HepG2 (cell line): Measurements from ENCODE around the gene TTLL1. TPM values are rescaled to one million over a fixed set of nuclear protein-coding genes. Genes with fewer than 3 reads are reported as not detected.

Experiments used
- BCL6 ChIP-seq: IDR thresholded peaks from 2 replicates; pipeline ENCODE4 v1.6.1; 2016; ENCODE audit warnings: missing genetic modification reagents, missing compliant biosample characterization
- GABPB1 ChIP-seq: IDR thresholded peaks from 2 replicates; pipeline ENCODE4 v1.6.1; 2016; ENCODE audit warnings: mild to moderate bottlenecking, missing genetic modification reagents, moderate library complexity, missing compliant biosample characterization
- HOXA7 ChIP-seq: sonication (generic); formaldehyde crosslinking; IDR thresholded peaks from 2 replicates; pipeline ENCODE4 v1.8.1; 2022; ENCODE audit warnings: mild to moderate bottlenecking, missing genetic modification reagents, moderate library complexity
- MATR3 ChIP-seq: sonication (generic); formaldehyde crosslinking; IDR thresholded peaks from 2 replicates; pipeline ENCODE4 v1.4.0; 2020; ENCODE audit warnings: missing genetic modification reagents
- MYC ChIP-seq: sonication (generic); formaldehyde crosslinking; IDR thresholded peaks from 2 replicates; pipeline ENCODE4 v1.9.0; 2021; ENCODE audit warnings: missing genetic modification reagents, borderline replicate concordance
- PITX1 ChIP-seq: sonication (generic); formaldehyde crosslinking; IDR thresholded peaks from 2 replicates; pipeline ENCODE4 v1.5.1; 2020; ENCODE audit warnings: mild to moderate bottlenecking, missing genetic modification reagents
- PLRG1 ChIP-seq: fragments of 450-650 bp; conservative IDR thresholded peaks from 2 replicates; pipeline ENCODE4 v1.6.1; 2016
- REXO4 ChIP-seq: sonication (generic); formaldehyde crosslinking; IDR thresholded peaks from 2 replicates; pipeline ENCODE4 v1.8.0; 2022; ENCODE audit warnings: missing genetic modification reagents, mild to moderate bottlenecking, borderline replicate concordance
- RXRA ChIP-seq: sonication (generic); formaldehyde crosslinking; IDR thresholded peaks from 2 replicates; pipeline ENCODE4 v1.5.1; 2020; ENCODE audit warnings: missing genetic modification reagents
- TBX2 ChIP-seq: sonication (generic); formaldehyde crosslinking; IDR thresholded peaks from 2 replicates; pipeline ENCODE4 v1.5.0; 2020; ENCODE audit warnings: missing genetic modification reagents, mild to moderate bottlenecking, borderline replicate concordance
- TCF7 ChIP-seq: sonication (generic); IDR thresholded peaks from 2 replicates; pipeline ENCODE4 v1.6.1; 2016; ENCODE audit warnings: antibody characterized with exemption, low read depth
- XRCC5 ChIP-seq: fragments of 200-400 bp; formaldehyde crosslinking; optimal IDR thresholded peaks from 2 replicates; pipeline ENCODE3; 2017; ENCODE audit warnings: mild to moderate bottlenecking, low read length
- YEATS4 ChIP-seq: sonication (generic); formaldehyde crosslinking; IDR thresholded peaks from 2 replicates; pipeline ENCODE4 v1.4.0; 2020; ENCODE audit warnings: missing genetic modification reagents, borderline replicate concordance
- ZBTB7A ChIP-seq: sonication (generic); formaldehyde crosslinking; IDR thresholded peaks from 2 replicates; pipeline ENCODE4 v1.8.0; 2022; ENCODE audit warnings: mild to moderate bottlenecking, missing genetic modification reagents
- ZNF24 ChIP-seq: fragments of 450-650 bp; IDR thresholded peaks from 2 replicates; pipeline ENCODE4 v1.6.1; 2017; ENCODE audit warnings: antibody characterized with exemption, mild to moderate bottlenecking
- ZNF276 ChIP-seq: sonication (generic); formaldehyde crosslinking; IDR thresholded peaks from 2 replicates; pipeline ENCODE4 v1.4.0; 2020; ENCODE audit warnings: mild to moderate bottlenecking, low read depth, missing genetic modification reagents
- ZNF367 ChIP-seq: sonication (generic); formaldehyde crosslinking; IDR thresholded peaks from 2 replicates; pipeline ENCODE4 v1.4.0; 2020; ENCODE audit warnings: missing genetic modification reagents, borderline replicate concordance
- ZNF644 ChIP-seq: IDR thresholded peaks from 2 replicates; pipeline ENCODE4 v1.6.1; 2016; ENCODE audit warnings: low read depth
- ZNF687 ChIP-seq: sonication (generic); formaldehyde crosslinking; IDR thresholded peaks from 2 replicates; pipeline ENCODE4 v1.5.1; 2020; ENCODE audit warnings: mild to moderate bottlenecking, missing genetic modification reagents, moderate library complexity
- ZNF740 ChIP-seq: sonication (generic); formaldehyde crosslinking; IDR thresholded peaks from 2 replicates; pipeline ENCODE4 v1.4.0; 2020; ENCODE audit warnings: missing genetic modification reagents
- ZNF777 ChIP-seq: sonication (generic); formaldehyde crosslinking; IDR thresholded peaks from 2 replicates; pipeline ENCODE4 v1.4.0; 2020; ENCODE audit warnings: missing genetic modification reagents
- polyA plus RNA-seq, 8 experiments: library from polyadenylated mRNA; depleted of rRNA in 3 of 8; stranded (reverse) in 7 of 8; unstranded in 1 of 8; fragments of >200 nt; fragmentation: Illumina TruSeq in 4 of 8; extraction: Trizol in 4 of 8; gene quantifications; 2 replicates each; pipeline versions ENCODE4 v1.2.1 to v1.2.3, GENCODE V29; 2011 to 2016; ENCODE audit warnings: low read depth in 4 of 8, missing spikeins in 1 of 8, mixed read lengths in 1 of 8; ENCODE audit not compliant: insufficient read depth in 1 of 8
- total RNA-seq, 5 experiments: library from RNA; depleted of rRNA; stranded (reverse); fragments of >200 nt; fragmentation: Illumina TruSeq; extraction: Trizol; gene quantifications; 2 replicates each; pipeline ENCODE4 v1.2.3, GENCODE V29; 2016; ENCODE audit warnings: low read depth in 1 of 5
- TF ChIP-seq, protein P1 (sequence below): sonication (generic); formaldehyde crosslinking; IDR thresholded peaks from 2 replicates; pipeline ENCODE4 v1.5.1; 2020; ENCODE audit warnings: missing genetic modification reagents, mild to moderate bottlenecking, borderline replicate concordance
- TF ChIP-seq, protein P2 (sequence below): sonication (generic); formaldehyde crosslinking; conservative IDR thresholded peaks from 2 replicates; pipeline ENCODE4 v1.5.0; 2020; ENCODE audit warnings: missing genetic modification reagents

Gene TTLL1
- total and polyA plus RNA-seq, 2 of the 13 experiments (the other 11 are each of a cell fraction or from before 2014, with no cell fraction given), result 1.6 to 5.3 TPM

DNA sequence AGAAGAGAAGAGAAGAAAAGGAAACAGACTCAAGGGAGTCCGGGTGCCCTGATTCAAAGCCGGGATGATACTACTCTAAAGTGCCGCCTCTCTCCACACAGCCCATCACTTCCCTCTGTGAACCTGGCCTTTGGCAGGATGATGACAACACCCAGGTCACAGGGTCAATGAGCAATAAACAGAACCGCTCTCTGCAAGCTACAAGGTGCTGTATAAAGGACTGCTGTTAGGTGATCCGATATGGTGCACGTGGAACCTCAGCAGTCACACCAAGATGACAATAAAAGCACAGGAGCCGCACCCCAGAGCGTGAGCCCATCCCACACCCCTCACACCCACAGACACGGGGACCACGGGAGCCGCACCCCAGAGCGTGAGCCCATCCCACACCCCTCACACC, 10.7 kb downstream of the TTLL1 start (continued):
- TF ChIP-seq TBX2 (CRISPR knock-in tag) (peak; percentile 42; the same call in 1 of the 2 replicates), XRCC5 (no peak), ZNF24 (no peak), MYC (CRISPR knock-in tag) (peak; percentile 35; the same call in 1 of the 2 replicates), ZBTB7A (CRISPR knock-in tag) (no peak), PLRG1 (no peak), REXO4 (CRISPR knock-in tag) (no peak), ZNF740 (CRISPR knock-in tag) (no peak), ZNF687 (CRISPR knock-in tag) (no peak), BCL6 (peak; percentile 50; the same call in 1 of the 2 replicates), YEATS4 (no peak), ZNF777 (CRISPR knock-in tag) (no peak), GABPB1 (CRISPR knock-in tag) (no peak), ZNF644 (peak; percentile 47; the same call in 1 of the 2 replicates), HOXA7 (CRISPR knock-in tag) (no peak), PITX1 (CRISPR knock-in tag) (no peak), TCF7 (peak; percentile 80), MATR3 (no peak), ZNF276 (CRISPR knock-in tag) (no peak), RXRA (CRISPR knock-in tag) (peak; percentile 69; the same call in 1 of the 2 replicates), ZNF367 (no peak)
- TF ChIP-seq, protein P1, sequence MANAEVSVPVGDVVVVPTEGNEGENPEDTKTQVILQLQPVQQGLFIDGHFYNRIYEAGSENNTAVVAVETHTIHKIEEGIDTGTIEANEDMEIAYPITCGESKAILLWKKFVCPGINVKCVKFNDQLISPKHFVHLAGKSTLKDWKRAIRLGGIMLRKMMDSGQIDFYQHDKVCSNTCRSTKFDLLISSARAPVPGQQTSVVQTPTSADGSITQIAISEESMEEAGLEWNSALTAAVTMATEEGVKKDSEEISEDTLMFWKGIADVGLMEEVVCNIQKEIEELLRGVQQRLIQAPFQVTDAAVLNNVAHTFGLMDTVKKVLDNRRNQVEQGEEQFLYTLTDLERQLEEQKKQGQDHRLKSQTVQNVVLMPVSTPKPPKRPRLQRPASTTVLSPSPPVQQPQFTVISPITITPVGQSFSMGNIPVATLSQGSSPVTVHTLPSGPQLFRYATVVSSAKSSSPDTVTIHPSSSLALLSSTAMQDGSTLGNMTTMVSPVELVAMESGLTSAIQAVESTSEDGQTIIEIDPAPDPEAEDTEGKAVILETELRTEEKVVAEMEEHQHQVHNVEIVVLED (CRISPR knock-in tag), result no peak
- TF ChIP-seq, protein P2, sequence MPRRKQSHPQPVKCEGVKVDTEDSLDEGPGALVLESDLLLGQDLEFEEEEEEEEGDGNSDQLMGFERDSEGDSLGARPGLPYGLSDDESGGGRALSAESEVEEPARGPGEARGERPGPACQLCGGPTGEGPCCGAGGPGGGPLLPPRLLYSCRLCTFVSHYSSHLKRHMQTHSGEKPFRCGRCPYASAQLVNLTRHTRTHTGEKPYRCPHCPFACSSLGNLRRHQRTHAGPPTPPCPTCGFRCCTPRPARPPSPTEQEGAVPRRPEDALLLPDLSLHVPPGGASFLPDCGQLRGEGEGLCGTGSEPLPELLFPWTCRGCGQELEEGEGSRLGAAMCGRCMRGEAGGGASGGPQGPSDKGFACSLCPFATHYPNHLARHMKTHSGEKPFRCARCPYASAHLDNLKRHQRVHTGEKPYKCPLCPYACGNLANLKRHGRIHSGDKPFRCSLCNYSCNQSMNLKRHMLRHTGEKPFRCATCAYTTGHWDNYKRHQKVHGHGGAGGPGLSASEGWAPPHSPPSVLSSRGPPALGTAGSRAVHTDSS, result no peak
